GM18520 (cell line): Measurements from ENCODE around the gene SLC35F2.
A peak's percentile ranks its signal among the peaks of the same experiment; 100 is the strongest.
"Not testable (repeated sequence)": the region's sequence is repeated elsewhere in the genome, so short reads cannot be mapped to it uniquely, and the experiment has no call there.

Experiments used
- ATAC-seq: cut with Tn5 transposase; IDR thresholded peaks from one replicate; pipeline ENCODE4 v1.9.1; 2021; ENCODE audit not compliant: unreplicated experiment

Gene SLC35F2

GRCh38 chr11:107842412-107843100 is 16.0 kb downstream of the SLC35F2 start:
- no peak for ATAC-seq

DNA sequence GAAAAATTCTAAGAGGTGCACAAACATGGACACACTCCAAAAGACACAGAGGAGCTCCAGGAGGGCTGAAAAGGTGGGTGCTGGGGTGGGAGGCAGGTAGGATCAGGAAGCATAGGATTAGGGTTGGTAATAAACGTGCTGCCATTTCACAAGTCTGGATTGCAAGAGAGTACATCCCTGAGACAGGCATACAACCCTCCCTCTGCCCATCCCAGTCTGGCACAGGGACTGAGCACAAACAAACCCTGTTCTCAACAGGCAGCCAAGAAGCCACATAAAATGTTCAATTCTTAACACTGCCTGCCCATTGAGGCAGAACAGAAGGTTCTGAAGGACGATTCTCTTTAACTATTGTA is 18.5 kb downstream of the SLC35F2 start:
- peak; percentile 4 for ATAC-seq

- no peak for ATAC-seq
Measured at GRCh38 chr11:107836851-107837250, 21.7 kb downstream of the SLC35F2 start.

- ATAC-seq, result no peak
Measured at GRCh38 chr11:107834995-107835394, 23.6 kb downstream of the SLC35F2 start.

DNA sequence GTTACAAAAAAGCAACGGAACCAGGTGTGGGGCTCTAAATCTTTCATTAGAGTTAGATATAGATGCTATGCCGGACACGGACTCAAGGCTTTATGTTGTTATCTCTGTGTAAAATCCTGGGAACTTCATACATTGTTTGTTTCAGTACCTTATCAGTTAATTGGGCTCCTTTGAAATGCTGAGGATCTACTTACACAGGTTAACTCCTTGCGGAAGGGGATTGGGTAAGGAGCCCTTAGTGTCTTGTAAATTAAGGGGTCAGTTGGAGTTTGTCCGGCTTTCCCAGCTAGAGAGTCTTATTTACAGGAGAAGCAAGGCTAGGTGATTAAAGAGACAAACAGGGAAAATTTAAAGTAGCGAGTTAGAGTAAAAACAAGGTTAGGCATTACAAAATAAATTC is 24.7 kb downstream of the SLC35F2 start:
- ATAC-seq, result not testable (repeated sequence)

- ATAC-seq, result no peak
Measured at GRCh38 chr11:107830915-107831540, 27.6 kb downstream of the SLC35F2 start.

DNA sequence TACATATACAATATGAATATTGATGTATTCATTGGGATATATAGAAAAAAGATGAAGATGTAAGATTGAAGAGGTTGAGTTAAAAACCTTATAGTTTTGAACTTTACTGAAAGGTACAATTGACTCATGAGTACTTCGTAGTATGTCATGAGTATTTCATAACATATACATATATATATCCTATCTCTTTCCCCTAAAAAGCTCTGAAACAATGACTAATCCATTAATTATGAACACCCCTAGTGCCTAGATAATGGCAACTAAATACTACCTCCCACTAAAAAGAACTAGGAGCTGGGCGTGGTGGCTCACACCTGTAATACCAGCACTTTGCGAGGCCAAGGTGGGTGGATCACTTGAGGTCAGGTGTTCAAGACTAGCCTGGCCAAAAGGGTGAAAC is 31.5 kb downstream of the SLC35F2 start:
- ATAC-seq, result no peak

- ATAC-seq, result no peak
Measured at GRCh38 chr11:107825875-107826274, 32.7 kb downstream of the SLC35F2 start.

GRCh38 chr11:107824668-107825369 is 33.8 kb downstream of the SLC35F2 start:
- no peak for ATAC-seq

- no peak for ATAC-seq
Measured at GRCh38 chr11:107821199-107821927, 37.2 kb downstream of the SLC35F2 start.

- no peak for ATAC-seq
Measured at GRCh38 chr11:107819361-107820014, 39.1 kb downstream of the SLC35F2 start.

DNA sequence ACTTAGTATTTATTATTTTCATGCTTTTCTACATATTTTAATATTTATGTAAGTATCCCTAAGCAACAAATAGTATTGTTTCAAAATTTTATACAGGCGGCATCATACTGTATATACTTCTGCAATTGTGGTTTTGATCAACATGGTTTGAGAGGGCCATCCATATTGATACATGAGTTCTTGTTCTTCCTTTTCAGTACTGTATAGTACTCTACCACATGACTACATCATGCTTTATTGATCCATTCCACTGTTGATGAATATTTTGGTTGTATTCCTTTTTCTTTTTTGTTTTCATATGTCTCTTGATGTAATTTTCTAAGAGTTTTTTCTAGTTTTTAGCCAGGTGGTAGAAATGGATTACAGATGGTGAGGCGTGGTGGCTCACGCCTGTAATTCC is 40.1 kb downstream of the SLC35F2 start:
- ATAC-seq, result no peak

DNA sequence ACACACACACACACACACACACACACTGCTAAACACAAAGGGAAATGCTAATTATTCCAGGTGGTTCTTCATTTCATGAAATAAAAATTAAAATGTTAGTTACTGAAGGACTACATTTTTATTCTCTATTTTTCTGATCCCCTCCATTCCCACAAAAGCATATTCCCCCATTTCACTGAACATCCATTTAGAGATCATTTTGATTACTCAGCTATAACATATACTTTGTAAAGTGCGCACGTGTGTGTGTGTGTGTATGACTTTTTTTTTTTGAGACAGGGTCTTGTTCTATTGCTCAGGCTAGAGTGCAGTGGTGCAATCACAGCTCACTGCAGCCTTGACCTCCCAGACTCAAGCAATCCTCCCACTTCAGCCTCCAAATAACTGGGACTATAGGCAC is 42.6 kb downstream of the SLC35F2 start:
- ATAC-seq, result no peak

DNA sequence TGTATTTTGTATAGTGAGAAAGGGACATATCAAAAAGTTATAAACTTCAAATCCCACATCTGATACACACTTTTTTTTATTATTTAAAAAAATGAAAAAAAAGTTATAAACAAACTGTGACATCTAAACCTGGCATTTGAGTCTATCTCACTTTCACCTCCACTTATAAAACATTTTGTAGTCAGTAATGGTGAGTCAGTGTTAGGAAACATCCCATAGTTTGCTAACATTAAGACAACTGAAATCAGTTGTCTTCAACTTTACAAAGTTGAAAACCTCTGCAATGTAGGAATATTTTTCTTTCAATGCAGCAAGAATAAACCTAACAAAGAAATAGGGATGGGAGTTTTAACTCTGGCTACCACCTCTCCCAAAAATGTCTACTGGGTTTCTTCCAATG is 47.7 kb downstream of the SLC35F2 start:
- no peak for ATAC-seq

- ATAC-seq, result no peak
Measured at GRCh38 chr11:107808521-107808920, 50.1 kb downstream of the SLC35F2 start.

DNA sequence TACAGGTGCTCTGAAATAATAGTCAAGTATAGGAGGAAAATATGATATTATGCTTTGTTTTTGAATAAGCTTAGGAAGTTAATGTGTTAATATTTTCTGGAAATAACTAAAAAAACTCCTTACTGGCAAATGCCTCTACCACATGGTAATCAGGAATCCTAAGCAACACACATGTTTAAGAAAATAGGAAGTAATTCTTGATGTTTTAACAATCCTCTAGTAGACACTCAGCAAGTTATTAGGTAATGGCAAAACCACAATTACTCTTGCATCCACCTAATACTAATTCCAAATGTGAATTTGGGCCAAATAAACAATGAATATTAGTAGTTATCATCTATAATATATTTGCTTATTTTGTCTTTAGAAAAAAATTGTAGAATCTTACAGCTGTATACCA is 53.6 kb downstream of the SLC35F2 start:
- ATAC-seq, result no peak

GRCh38 chr11:107804211-107804610 is 54.4 kb downstream of the SLC35F2 start:
- no peak for ATAC-seq

DNA sequence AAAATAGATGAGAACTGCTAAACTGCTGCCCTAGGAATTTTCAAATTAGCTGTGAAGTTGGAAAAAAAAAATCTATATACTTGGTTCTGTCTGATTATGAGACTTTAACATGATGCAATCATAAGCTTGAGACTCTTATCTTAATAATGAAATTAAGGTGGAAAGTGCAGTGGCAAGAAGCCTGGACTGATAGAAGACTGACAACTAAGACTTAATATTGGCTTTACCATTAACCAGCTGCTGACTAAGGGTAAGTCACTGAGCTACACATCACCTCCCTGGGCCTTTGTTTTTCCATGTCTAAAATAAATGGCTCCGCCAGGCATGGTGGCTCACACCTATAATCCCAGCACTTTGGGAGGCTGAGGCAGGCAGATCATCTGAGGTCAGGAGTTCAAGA is 56.9 kb downstream of the SLC35F2 start:
- ATAC-seq, result no peak

- ATAC-seq, result no peak
Measured at GRCh38 chr11:107799218-107799859, 59.2 kb downstream of the SLC35F2 start.

DNA sequence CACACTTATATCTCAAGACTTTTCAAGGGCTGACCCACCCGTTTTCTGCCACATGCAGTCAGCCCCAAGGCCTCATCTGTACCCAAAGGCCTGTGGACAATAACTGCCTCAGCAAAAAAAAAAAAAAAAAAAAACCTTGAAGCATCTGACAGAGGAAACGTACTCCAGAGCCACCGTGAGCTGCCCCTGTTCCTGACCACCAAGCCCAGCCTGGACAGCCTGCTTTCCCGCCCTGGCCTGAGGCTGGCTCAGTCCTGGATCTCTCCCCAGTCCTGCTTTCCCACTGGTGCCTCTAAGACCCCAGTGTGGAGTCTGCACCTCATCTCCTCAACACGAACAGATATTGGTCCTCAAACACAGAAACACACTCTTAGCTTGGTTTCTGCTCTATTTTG is 66.5 kb downstream of the SLC35F2 start:
- ATAC-seq, result no peak
